ENCODE measurements around the gene TTC21B.

TTC21B gene

GRCh38 chr2:165953655-165954606 lies at the start of gene TTC21B (continued):
- TF ChIP-seq ZBTB21 (tag by site-specific recombination; IDR thresholded peaks at IDR 0.05) (no peak), ZNF404 (tag by site-specific recombination; IDR thresholded peaks at IDR 0.05) (no peak), ZNF530 (tag by site-specific recombination; IDR thresholded peaks at IDR 0.05; ENCODE audit: low read depth) (no peak), ZFP41 (tag by site-specific recombination; IDR thresholded peaks at IDR 0.05; ENCODE audit: borderline replicate concordance) (no peak), PRDM1 (tag by site-specific recombination; IDR thresholded peaks at IDR 0.05) (peak; percentile 95), ZNF174 (tag by site-specific recombination; IDR thresholded peaks at IDR 0.05) (no peak), ZNF560 (tag by site-specific recombination; IDR thresholded peaks at IDR 0.05; ENCODE audit: borderline replicate concordance) (no peak), KLF8 (tag by site-specific recombination; IDR thresholded peaks at IDR 0.05) (peak; percentile 66), ZNF280C (tag by site-specific recombination; IDR thresholded peaks at IDR 0.05) (no peak), ZNF629 (tag by site-specific recombination; IDR thresholded peaks at IDR 0.05) (peak; percentile 78), ZNF354C (tag by site-specific recombination; IDR thresholded peaks at IDR 0.05; ENCODE audit: borderline replicate concordance, low read depth) (no peak), ZNF707 (tag by site-specific recombination; IDR thresholded peaks at IDR 0.05) (no peak), AEBP2 (tag by site-specific recombination; IDR thresholded peaks at IDR 0.05; ENCODE audit: borderline replicate concordance) (no peak), ZNF776 (tag by site-specific recombination; IDR thresholded peaks at IDR 0.05; ENCODE audit: borderline replicate concordance) (no peak), SETDB1 (IDR thresholded peaks at IDR 0.05; ENCODE audit: insufficient read length, low read length) (no peak), MYNN (tag by site-specific recombination; IDR thresholded peaks at IDR 0.05; ENCODE audit: borderline replicate concordance) (no peak), ZNF169 (tag by site-specific recombination; IDR thresholded peaks at IDR 0.05) (no peak), ZNF341 (tag by site-specific recombination; IDR thresholded peaks at IDR 0.05; ENCODE audit: low read depth) (no peak), ZNF580 (tag by site-specific recombination; IDR thresholded peaks at IDR 0.05) (no peak), ZNF24 (tag by site-specific recombination; IDR thresholded peaks at IDR 0.05) (peak; percentile 80; the same call in 1 of the 2 replicates), SCRT2 (tag by site-specific recombination; IDR thresholded peaks at IDR 0.05) (no peak), HOXD13 (CRISPR knock-in tag; IDR thresholded peaks at IDR 0.05; ENCODE audit: borderline replicate concordance) (no peak), ZNF138 (tag by site-specific recombination; IDR thresholded peaks at IDR 0.05; ENCODE audit: borderline replicate concordance) (no peak), ZNF416 (tag by site-specific recombination; IDR thresholded peaks at IDR 0.05) (no peak), KLF9 (tag by site-specific recombination; IDR thresholded peaks at IDR 0.05; ENCODE audit: low read depth) (peak; percentile 73), ZBTB8A (tag by site-specific recombination; IDR thresholded peaks at IDR 0.05) (peak; percentile 54), ZBTB7A (tag by site-specific recombination; IDR thresholded peaks at IDR 0.05; ENCODE audit: low read depth) (no peak), ZNF777 (tag by site-specific recombination; IDR thresholded peaks at IDR 0.05; ENCODE audit: borderline replicate concordance) (peak; percentile 67; the same call in 1 of the 2 replicates), KLF16 (tag by site-specific recombination; IDR thresholded peaks at IDR 0.05) (peak; percentile 76; the same call in 1 of the 2 replicates), ZNF837 (tag by site-specific recombination; IDR thresholded peaks at IDR 0.05) (no peak; the same call in 1 of the 2 replicates), ZNF704 (tag by site-specific recombination; IDR thresholded peaks at IDR 0.05) (no peak), ZNF394 (tag by site-specific recombination; IDR thresholded peaks at IDR 0.05; ENCODE audit: borderline replicate concordance) (peak; percentile 79), ZNF366 (tag by site-specific recombination; conservative IDR thresholded peaks at IDR 0.05) (peak; percentile 95), ZIC2 (tag by site-specific recombination; IDR thresholded peaks at IDR 0.05) (peak; percentile 86)
- TF ChIP-seq, protein P1, sequence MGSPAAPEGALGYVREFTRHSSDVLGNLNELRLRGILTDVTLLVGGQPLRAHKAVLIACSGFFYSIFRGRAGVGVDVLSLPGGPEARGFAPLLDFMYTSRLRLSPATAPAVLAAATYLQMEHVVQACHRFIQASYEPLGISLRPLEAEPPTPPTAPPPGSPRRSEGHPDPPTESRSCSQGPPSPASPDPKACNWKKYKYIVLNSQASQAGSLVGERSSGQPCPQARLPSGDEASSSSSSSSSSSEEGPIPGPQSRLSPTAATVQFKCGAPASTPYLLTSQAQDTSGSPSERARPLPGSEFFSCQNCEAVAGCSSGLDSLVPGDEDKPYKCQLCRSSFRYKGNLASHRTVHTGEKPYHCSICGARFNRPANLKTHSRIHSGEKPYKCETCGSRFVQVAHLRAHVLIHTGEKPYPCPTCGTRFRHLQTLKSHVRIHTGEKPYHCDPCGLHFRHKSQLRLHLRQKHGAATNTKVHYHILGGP (tag by site-specific recombination; IDR thresholded peaks at IDR 0.05): no peak
